Heart left ventricle (tissue), 16 donors: ENCODE results near the gene PIP5KL1. TPM values are rescaled to one million over a fixed set of nuclear protein-coding genes. Genes with fewer than 3 reads are reported as not detected.

ENCODE experiments used
- ATAC-seq, 4 donors: fragments of 200-7000 bp; cut with Tn5 transposase; one replicate each; pipeline ENCODE4 v1.9.1; 2020 to 2022; ENCODE audit warnings: moderate library complexity in 4 of 4, mild to moderate bottlenecking in 3 of 4, moderate number of reproducible peaks in 1 of 4
- DNase-seq, 5 donors: peaks; one replicate each; pipeline ENCODE4 v3.0.0-alpha.2; 2020
- H3K27ac ChIP-seq, 12 donors: fragments of 200-600 bp; sonication (generic) in 4 of 12; one replicate each; pipeline versions ENCODE4 v1.5.0 to v1.8.0; 2016 to 2022; ENCODE audit warnings: mild to moderate bottlenecking in 2 of 12
- H3K27me3 ChIP-seq, 9 donors: fragments of 200-600 bp; sonication (generic) in 2 of 9; one replicate each; pipeline versions ENCODE4 v1.5.1 to v1.8.0; 2016 to 2022; ENCODE audit warnings: mild to moderate bottlenecking in 3 of 9
- H3K36me3 ChIP-seq, 9 donors: fragments of 200-600 bp; sonication (generic) in 2 of 9; one replicate each; pipeline versions ENCODE4 v1.5.0 to v1.8.0; 2018 to 2022; ENCODE audit warnings: mild to moderate bottlenecking in 2 of 9
- H3K4me1 ChIP-seq, 12 donors: fragments of 200-600 bp; sonication (generic) in 4 of 12; one replicate each; pipeline versions ENCODE4 v1.5.0 to v1.8.0; 2016 to 2022; ENCODE audit warnings: mild to moderate bottlenecking in 3 of 12
- H3K4me3 ChIP-seq, 12 donors: fragments of 200-600 bp; sonication (generic) in 4 of 12; one replicate each; pipeline versions ENCODE4 v1.5.0 to v1.8.0; 2017 to 2022; ENCODE audit warnings: mild to moderate bottlenecking in 9 of 12, moderate library complexity in 4 of 12
- H3K9me3 ChIP-seq, 12 donors: fragments of 200-600 bp; sonication (generic) in 4 of 12; one replicate each; pipeline versions ENCODE4 v1.5.0 to v1.8.0; 2016 to 2022; ENCODE audit warnings: mild to moderate bottlenecking in 1 of 12
- CTCF ChIP-seq, 12 donors: fragments of 200-600 bp; sonication (generic) in 4 of 12; IDR thresholded peaks; one replicate each; pipeline versions ENCODE4 v1.5.0 to v1.8.0; 2018 to 2022; ENCODE audit warnings: antibody characterized with exemption in 12 of 12, mild to moderate bottlenecking in 5 of 12
- POLR2A ChIP-seq, 2 donors: fragments of 450-650 bp; IDR thresholded peaks; one replicate each; pipeline ENCODE4 v1.6.1; 2017; ENCODE audit warnings: antibody characterized with exemption in 2 of 2, mild to moderate bottlenecking in 2 of 2, moderate library complexity in 2 of 2
- WGBS, 4 donors: extraction: QIAGEN DNeasy Blood & Tissue Kit in 2 of 4; methylation state at CpG; one replicate each; pipeline versions ENCODE4 v1.1.5 to v1.1.7; 2013 to 2018; 5-methylcytosine and 5-hydroxymethylcytosine counted together
- intact Hi-C, 10 donors: fragments of 100-400 bp; cut with DNase I; formaldehyde crosslinking; loops; one replicate each; pipeline versions ENCODE4 v1.11.1 to v1.14.2; 2022
- polyA plus RNA-seq, 2 donors: library from polyadenylated mRNA; stranded (reverse); fragments of 200-250 nt; gene quantifications; one replicate each; pipeline ENCODE4 v1.2.3, GENCODE V29; 2013
- total RNA-seq, 9 donors: library from RNA; depleted of rRNA in 2 of 9; stranded (reverse); fragments of >200 nt in 2 of 9; fragmentation: NEBNext Ultra II Directional in 3 of 9; extraction: Animal tissue kit (Norgen Biotek cat#: 25700) in 3 of 9; gene quantifications; one replicate each; pipeline versions ENCODE4 v1.1.0 to v1.2.4, GENCODE V29; 2016 to 2023
- donor health status: ischemic (EF 13 %, LVEDD 7.1; RV severe dilation, severe dysfunction).
- donor health status: healthy with polysubstance abuse.
- donor health status: DM: no; HTN: yes; CAD: no.
- donor health status: DM: no; HTN: no; CAD: no.
- donor health status: ischemic (EF 25% LVEDD 6.9; RV normal size, moderate dysfunction).
- donor health status: ischemic (EF 25% LVEDD 5.7; RV mildly dilated, moderate dysfunction).
- donor health status: healthy.
- donor health status: DM: yes; HTN: yes; CAD: no.
- donor health status: ischemic (EF 35%, LVEDD 5.7; RV mildly dilated, moderate dysfunction).
- donor health status: nonischemic (EF 11% LVEDD 7.7; RV severe dilation, severe dysfunction).
- donor health status: DM: yes; HTN: yes; CAD: no.
- donor health status: PGD.
- donor health status: ischemic (EF 29% LVEDD 5.4; RV normal size, mild dysfunction).
- donor health status: nonischemic (EF 23%, LVEDD 6.1; RV moderate dilation, normal function).

Gene PIP5KL1
- total and polyA plus RNA-seq, 11 donors = 0.12 to 0.77 (median 0.50) TPM; not detected in 2

GRCh38 chr9:127898433-127899127, 32.0 kb downstream of the PIP5KL1 start:
- intact Hi-C loops = no loop called here
- Histone ChIP-seq H3K4me3 (peak overlapping the region; percentile 49 to 98 (median 94)), H3K9me3 (peaks cover 0 to 6% (median 0%) of the 10 kb centered on the region in 12 donors), H3K27ac (peak overlapping the region; percentile 84 to 97 (median 93)), H3K27me3 (no peaks in the 10 kb centered on the region), H3K4me1 (peaks cover 0 to 49% (median 38%) of the 10 kb centered on the region in 12 donors), H3K36me3 (peaks cover 0 to 29% (median 27%) of the 10 kb centered on the region in 9 donors)
- WGBS, 4 donors = 10 to 22% (median 17%) methylated on average over 23 to 32 of the region's 32 CpGs
- TF ChIP-seq POLR2A (IDR thresholded peaks at IDR 0.05) (peak in 1 of 2 donors; percentile 10), CTCF (IDR thresholded peaks at IDR 0.05) (no peak)
- peak in 3 of 4 donors; percentile 47 to 65 (median 61) for ATAC-seq
- peak in 3 of 5 donors; percentile 65 to 74 (median 73) for DNase-seq

GRCh38 chr9:127897193-127897692, 33.3 kb downstream of the PIP5KL1 start:
- H3K4me1 ChIP-seq = peaks cover 0 to 40% (median 31%) of the 10 kb centered on the region in 12 donors
- intact Hi-C loops = no loop called here
- peaks cover 0 to 14% (median 8%) of the 10 kb centered on the region in 12 donors for H3K9me3 ChIP-seq
- peak overlapping the region in 10 of 12 donors; percentile 25 to 98 (median 96) for H3K4me3 ChIP-seq
- peak overlapping the region; percentile 84 to 97 (median 93) for H3K27ac ChIP-seq
- DNase-seq = peak; percentile 85 to 91 (median 87)
- TF ChIP-seq CTCF (IDR thresholded peaks at IDR 0.05) (no peak), POLR2A (IDR thresholded peaks at IDR 0.05) (peak in 1 of 2 donors; percentile 11)
- WGBS, 4 donors = 9 to 24% (median 13%) methylated on average over 7 to 19 of the region's 19 CpGs
- peak; percentile 80 to 93 (median 84) for ATAC-seq
- no peaks in the 10 kb centered on the region for H3K27me3 ChIP-seq
- H3K36me3 ChIP-seq = peaks cover 0 to 42% (median 40%) of the 10 kb centered on the region in 9 donors

- intact Hi-C loops = no loop called here
- peak overlapping the region in 10 of 12 donors; percentile 25 to 98 (median 96) for H3K4me3 ChIP-seq
- peak in 1 of 5 donors; percentile 45 for DNase-seq
- TF ChIP-seq CTCF (IDR thresholded peaks at IDR 0.05) = no peak
- TF ChIP-seq POLR2A (IDR thresholded peaks at IDR 0.05) = no peak
- no peaks in the 10 kb centered on the region for H3K27me3 ChIP-seq
- peaks cover 0 to 48% (median 46%) of the 10 kb centered on the region in 9 donors for H3K36me3 ChIP-seq
- 58 to 75% (median 69%) methylated on average over 14 to 16 of the region's 16 CpGs for WGBS, 4 donors
- ATAC-seq = no peak
- peaks cover 0 to 14% (median 8%) of the 10 kb centered on the region in 12 donors for H3K9me3 ChIP-seq
- peak overlapping the region; percentile 84 to 97 (median 93) for H3K27ac ChIP-seq
- H3K4me1 ChIP-seq = peaks cover 0 to 40% (median 31%) of the 10 kb centered on the region in 12 donors
Measured at GRCh38 chr9:127896395-127897192, 34.0 kb downstream of the PIP5KL1 start.
